HepG2 (cell line): Measurements from ENCODE around the gene ATP13A1. TPM values are rescaled to one million over a fixed set of nuclear protein-coding genes. Genes with fewer than 3 reads are reported as not detected.

Experiments
- ARNT ChIP-seq: fragments of 450-650 bp; IDR thresholded peaks from 2 replicates; pipeline ENCODE4 v1.6.1; 2017
- BCL3 ChIP-seq: sonication (generic); formaldehyde crosslinking; IDR thresholded peaks from 2 replicates; pipeline ENCODE4 v1.5.1; 2020; ENCODE audit warnings: mild to moderate bottlenecking, missing genetic modification reagents, moderate library complexity
- CENPBD1 ChIP-seq: sonication (generic); formaldehyde crosslinking; IDR thresholded peaks from 2 replicates; pipeline ENCODE4 v1.8.0; 2022; ENCODE audit warnings: missing genetic modification reagents, low read depth, mild to moderate bottlenecking, borderline replicate concordance
- CHD4 ChIP-seq: fragments of 200-600 bp; sonication (generic); IDR thresholded peaks from 2 replicates; pipeline ENCODE4 v1.7.0; 2017; ENCODE audit warnings: mild to moderate bottlenecking, low read length, borderline replicate concordance
- HDAC2 ChIP-seq: sonication (generic); formaldehyde crosslinking; IDR thresholded peaks from 2 replicates; pipeline ENCODE4 v1.4.0; 2020; ENCODE audit warnings: missing genetic modification reagents
- HES4 ChIP-seq: sonication (generic); formaldehyde crosslinking; IDR thresholded peaks from 2 replicates; pipeline ENCODE4 v1.9.0; 2021; ENCODE audit warnings: mild to moderate bottlenecking, missing genetic modification reagents, borderline replicate concordance
- HOXD1 ChIP-seq: sonication (generic); formaldehyde crosslinking; IDR thresholded peaks from 2 replicates; pipeline ENCODE4 v1.5.0; 2020; ENCODE audit warnings: missing genetic modification reagents
- JUNB ChIP-seq: sonication (generic); formaldehyde crosslinking; IDR thresholded peaks from 2 replicates; pipeline ENCODE4 v1.8.0; 2022; ENCODE audit warnings: missing genetic modification reagents, mild to moderate bottlenecking, borderline replicate concordance
- KDM1A ChIP-seq: IDR thresholded peaks from 2 replicates; pipeline ENCODE4 v1.6.1; 2016; ENCODE audit warnings: missing compliant biosample characterization
- MTF1 ChIP-seq: sonication (generic); formaldehyde crosslinking; IDR thresholded peaks from 2 replicates; pipeline ENCODE4 v1.5.0; 2020; ENCODE audit warnings: missing genetic modification reagents
- PATZ1 ChIP-seq: sonication (generic); formaldehyde crosslinking; IDR thresholded peaks from 2 replicates; pipeline ENCODE4 v1.4.0; 2020; ENCODE audit warnings: missing genetic modification reagents
- POLR2A ChIP-seq, 2 experiments: IDR thresholded peaks; 2 replicates each; pipeline ENCODE4 v1.6.1; 2011; ENCODE audit warnings: low read depth in 2 of 2, low read length in 2 of 2, mild to moderate bottlenecking in 1 of 2, moderate library complexity in 1 of 2; ENCODE audit not compliant: insufficient read depth in 1 of 2
- POLR2AphosphoS5 ChIP-seq: IDR thresholded peaks from 2 replicates; pipeline ENCODE4 v1.6.1; 2012; ENCODE audit warnings: low read depth, low read length
- SAFB2 ChIP-seq: sonication (generic); formaldehyde crosslinking; IDR thresholded peaks from 2 replicates; pipeline ENCODE4 v1.5.1; 2020; ENCODE audit warnings: missing genetic modification reagents, low read depth, mild to moderate bottlenecking, borderline replicate concordance
- SKIL ChIP-seq: sonication (generic); formaldehyde crosslinking; IDR thresholded peaks from 2 replicates; pipeline ENCODE4 v1.8.0; 2022; ENCODE audit warnings: missing genetic modification reagents, mild to moderate bottlenecking, moderate library complexity, borderline replicate concordance
- SMAD9 ChIP-seq: sonication (generic); formaldehyde crosslinking; IDR thresholded peaks from 2 replicates; pipeline ENCODE4 v1.5.1; 2020; ENCODE audit warnings: mild to moderate bottlenecking, missing genetic modification reagents
- SMARCC2 ChIP-seq: fragments of 450-650 bp; IDR thresholded peaks from 2 replicates; pipeline ENCODE4 v1.6.1; 2017; ENCODE audit warnings: antibody characterized with exemption, mild to moderate bottlenecking
- SRF ChIP-seq: IDR thresholded peaks from 2 replicates; pipeline ENCODE4 v1.6.1; 2011; ENCODE audit warnings: mild to moderate bottlenecking, low read depth, low read length, moderate library complexity
- SYNCRIP ChIP-seq: fragments of 200-400 bp; formaldehyde crosslinking; IDR thresholded peaks from 2 replicates; pipeline ENCODE4 v1.6.1; 2018; ENCODE audit warnings: mild to moderate bottlenecking, low read depth, low read length; ENCODE audit not compliant: insufficient read depth
- TBP ChIP-seq: sonication (generic); formaldehyde crosslinking; IDR thresholded peaks from 2 replicates; pipeline ENCODE4 v1.5.0; 2020; ENCODE audit warnings: missing genetic modification reagents
- ZBTB38 ChIP-seq: sonication (generic); formaldehyde crosslinking; IDR thresholded peaks from 2 replicates; pipeline ENCODE4 v1.5.1; 2020; ENCODE audit warnings: mild to moderate bottlenecking, missing genetic modification reagents
- ZNF256 ChIP-seq: sonication (generic); formaldehyde crosslinking; conservative IDR thresholded peaks from 2 replicates; pipeline ENCODE4 v1.4.0; 2020; ENCODE audit warnings: missing genetic modification reagents
- ZNF34 ChIP-seq: sonication (generic); formaldehyde crosslinking; IDR thresholded peaks from 2 replicates; pipeline ENCODE4 v1.4.0; 2020; ENCODE audit warnings: mild to moderate bottlenecking, missing genetic modification reagents, borderline replicate concordance
- ZNF44 ChIP-seq: sonication (generic); formaldehyde crosslinking; IDR thresholded peaks from 2 replicates; pipeline ENCODE4 v1.5.1; 2020; ENCODE audit warnings: mild to moderate bottlenecking, missing genetic modification reagents
- ZNF468 ChIP-seq: sonication (generic); formaldehyde crosslinking; IDR thresholded peaks from 2 replicates; pipeline ENCODE4 v1.8.0; 2022; ENCODE audit warnings: mild to moderate bottlenecking, moderate library complexity, missing genetic modification reagents
- ZNF724P ChIP-seq: sonication (generic); formaldehyde crosslinking; IDR thresholded peaks from 2 replicates; pipeline ENCODE4 v1.8.0; 2022; ENCODE audit warnings: missing genetic modification reagents, borderline replicate concordance
- polyA plus RNA-seq, 8 experiments: library from polyadenylated mRNA; depleted of rRNA in 3 of 8; stranded (reverse) in 7 of 8; unstranded in 1 of 8; fragments of >200 nt; fragmentation: Illumina TruSeq in 4 of 8; extraction: Trizol in 4 of 8; gene quantifications; 2 replicates each; pipeline versions ENCODE4 v1.2.1 to v1.2.3, GENCODE V29; 2011 to 2016; ENCODE audit warnings: low read depth in 4 of 8, missing spikeins in 1 of 8, mixed read lengths in 1 of 8; ENCODE audit not compliant: insufficient read depth in 1 of 8
- total RNA-seq, 5 experiments: library from RNA; depleted of rRNA; stranded (reverse); fragments of >200 nt; fragmentation: Illumina TruSeq; extraction: Trizol; gene quantifications; 2 replicates each; pipeline ENCODE4 v1.2.3, GENCODE V29; 2016; ENCODE audit warnings: low read depth in 1 of 5

Gene ATP13A1
- total and polyA plus RNA-seq, 2 of the 13 experiments (the other 11 are each of a cell fraction or from before 2014, with no cell fraction given): 23.2 to 41.7 TPM

GRCh38 chr19:19643158-19644053, 20.1 kb downstream of the ATP13A1 start, which contains the start of gene GMIP (continued):
- TF ChIP-seq BCL3 (CRISPR knock-in tag) (no peak), MTF1 (no peak), PATZ1 (no peak), HDAC2 (CRISPR knock-in tag) (no peak), ZNF468 (CRISPR knock-in tag) (no peak), POLR2AphosphoS5 (no peak; the same call in 1 of the 2 replicates), JUNB (CRISPR knock-in tag) (no peak), TBP (CRISPR knock-in tag) (no peak), ZNF256 (CRISPR knock-in tag) (no peak), CENPBD1 (CRISPR knock-in tag) (no peak), SYNCRIP (no peak), SMARCC2 (no peak), SMAD9 (no peak), ZNF724P (no peak), SRF (no peak), HES4 (CRISPR knock-in tag) (no peak), SKIL (CRISPR knock-in tag) (no peak), KDM1A (CRISPR knock-in tag) (no peak), POLR2A (IDR thresholded peaks at IDR 0.05; ENCODE audit: insufficient read depth in 1 of 2, low read depth in 2 of 2, low read length in 2 of 2) (peak in 1 of 2 experiments; percentile 60; a peak in 2 of 4 replicates), CHD4 (peak; percentile 72; the same call in 1 of the 2 replicates), ZBTB38 (CRISPR knock-in tag) (peak; percentile 28; the same call in 1 of the 2 replicates), ZNF44 (no peak), ZNF34 (no peak), SAFB2 (CRISPR knock-in tag) (no peak), ARNT (no peak), HOXD1 (CRISPR knock-in tag) (no peak)
